Tibial artery (tissue), 4 donors: ENCODE data around the gene CHMP2A.
"Not testable (repeated sequence)": the region's sequence is repeated elsewhere in the genome, so short reads cannot be mapped to it uniquely, and the experiment has no call there.

Experiments
- DNase-seq, 2 donors: peaks; one replicate each; pipeline ENCODE4 v3.0.0-alpha.2; 2019
- H3K27ac ChIP-seq, 2 donors: fragments of 200-600 bp; sonication (generic) in 1 of 2; 1 replicate in 1 of 2; 2 replicates in 1 of 2; pipeline ENCODE4 v1.5.1; 2018 to 2019; ENCODE audit warnings: mild to moderate bottlenecking in 1 of 2
- H3K27me3 ChIP-seq, 2 donors: fragments of 200-600 bp; sonication (generic) in 1 of 2; one replicate each; pipeline versions ENCODE4 v1.5.1 to v1.6.0; 2016 to 2019
- H3K36me3 ChIP-seq, 3 donors: fragments of 200-600 bp; sonication (generic) in 2 of 3; one replicate each; pipeline ENCODE4 v1.5.1; 2016 to 2019; ENCODE audit warnings: mild to moderate bottlenecking in 2 of 3
- H3K4me1 ChIP-seq, 4 donors: fragments of 200-600 bp; sonication (generic) in 2 of 4; 1 replicate in 3 of 4; 2 replicates in 1 of 4; pipeline ENCODE4 v1.5.1; 2016 to 2019
- H3K4me3 ChIP-seq, 2 donors: fragments of 200-600 bp; sonication (generic) in 1 of 2; 1 replicate in 1 of 2; 2 replicates in 1 of 2; pipeline ENCODE4 v1.5.1; 2018 to 2019; ENCODE audit warnings: mild to moderate bottlenecking in 2 of 2
- H3K9me3 ChIP-seq, 3 donors: fragments of 200-600 bp; sonication (generic) in 1 of 3; one replicate each; pipeline ENCODE4 v1.5.1; 2016 to 2019
- CTCF ChIP-seq, 2 experiments: fragments of 200-600 bp in 1 of 2; fragments of 450-650 bp in 1 of 2; IDR thresholded peaks; one replicate each; pipeline ENCODE4 v1.5.1; 2017 to 2019; ENCODE audit warnings: antibody characterized with exemption in 2 of 2, mild to moderate bottlenecking in 1 of 2, moderate library complexity in 1 of 2
- intact Hi-C: fragments of 100-400 bp; cut with DNase I; formaldehyde crosslinking; loops from one replicate; pipeline ENCODE4 v1.15.0; 2023; ENCODE audit warnings: low total_unique reads

CHMP2A gene

GRCh38 chr19:58544591-58545285 lies 10.2 kb downstream of the CHMP2A start:
- H3K27ac ChIP-seq, result peak overlapping the region; percentile 94 to 95
- H3K27me3 ChIP-seq, result peaks cover 0 to under 1% of the 10 kb centered on the region in 2 donors
- intact Hi-C loops, result no loop called here
- peaks cover 4 to 35% (median 28%) of the 10 kb centered on the region in 4 donors for H3K4me1 ChIP-seq
- H3K36me3 ChIP-seq, result peaks cover 28 to 38% (median 36%) of the 10 kb centered on the region in 3 donors
- peak overlapping the region; percentile 80 to 96 for H3K4me3 ChIP-seq
- TF ChIP-seq CTCF (IDR thresholded peaks at IDR 0.05), result no peak
- no peak for DNase-seq
- H3K9me3 ChIP-seq, result no peaks in the 10 kb centered on the region

- H3K9me3 ChIP-seq, result no peaks in the 10 kb centered on the region
- intact Hi-C loops, result no loop called here
- peak in 1 of 2 experiments; percentile 14 for TF ChIP-seq CTCF (IDR thresholded peaks at IDR 0.05)
- peaks cover 4 to 35% (median 28%) of the 10 kb centered on the region in 4 donors for H3K4me1 ChIP-seq
- H3K27ac ChIP-seq, result peak within 1 kb of the TSS; percentile 94 to 95
- peak; percentile 98 to 99 for DNase-seq
- peaks cover 0 to 7% of the 10 kb centered on the region in 2 donors for H3K27me3 ChIP-seq
- peaks cover 21 to 31% (median 28%) of the 10 kb centered on the region in 3 donors for H3K36me3 ChIP-seq
- H3K4me3 ChIP-seq, result peak within 1 kb of the TSS; percentile 80 to 96
Observed at GRCh38 chr19:58543826-58544590, 10.9 kb downstream of the CHMP2A start, which contains the start of gene TRIM28. Gene TRIM28, plus strand, starts transcription at chr19:58544064. Its CDS starts 694 bp downstream, at chr19:58544758.

- H3K4me3 ChIP-seq, result peak overlapping the region; percentile 80 to 96
- H3K27me3 ChIP-seq, result peaks cover 0 to 18% of the 10 kb centered on the region in 2 donors
- H3K4me1 ChIP-seq, result peaks cover 4 to 45% (median 31%) of the 10 kb centered on the region in 4 donors
- DNase-seq, intact Hi-C loops, H3K9me3 ChIP-seq: not testable (repeated sequence)
- H3K36me3 ChIP-seq, result peaks cover 9 to 19% (median 16%) of the 10 kb centered on the region in 3 donors
- H3K27ac ChIP-seq, result peak overlapping the region; percentile 94 to 95
Observed at GRCh38 chr19:58542641-58543372, 12.1 kb downstream of the CHMP2A start.

- DNase-seq, H3K36me3 ChIP-seq, H3K9me3 ChIP-seq, H3K27ac ChIP-seq, intact Hi-C loops, H3K4me3 ChIP-seq: not testable (repeated sequence)
- H3K27me3 ChIP-seq, result peaks cover 0 to 38% of the 10 kb centered on the region in 2 donors
- H3K4me1 ChIP-seq, result peaks cover 0 to 17% (median 8%) of the 10 kb centered on the region in 4 donors
Observed at GRCh38 chr19:58539169-58539559, 15.7 kb downstream of the CHMP2A start.

- no peak for DNase-seq
- H3K4me3 ChIP-seq, result peak overlapping the region; percentile 7 to 28
- intact Hi-C loops, result no loop called here
Observed at GRCh38 chr19:58538257-58539168, 16.4 kb downstream of the CHMP2A start.

More at GRCh38 chr19:58538257-58539168, 16.4 kb downstream of the CHMP2A start:
- TF ChIP-seq CTCF (IDR thresholded peaks at IDR 0.05), result no peak
- H3K4me1 ChIP-seq, result peaks cover 0 to 16% (median 6%) of the 10 kb centered on the region in 4 donors
- no peaks in the 10 kb centered on the region for H3K9me3 ChIP-seq
- no peak overlapping the region for H3K27ac ChIP-seq
- H3K36me3 ChIP-seq, result no peaks in the 10 kb centered on the region
- peaks cover 0 to 38% of the 10 kb centered on the region in 2 donors for H3K27me3 ChIP-seq
